Upper lobe of left lung (tissue), 6 donors: ENCODE measurements around the gene TNFRSF6B. TPM values are rescaled to one million over a fixed set of nuclear protein-coding genes. Genes with fewer than 3 reads are reported as not detected.

Experiments used
- ATAC-seq, 2 donors: fragments of 200-7000 bp; cut with Tn5 transposase; one replicate each; pipeline ENCODE4 v1.9.1; 2022; ENCODE audit warnings: mild to moderate bottlenecking in 2 of 2, moderate library complexity in 2 of 2; ENCODE audit not compliant: low FRiP score in 2 of 2
- DNase-seq, 2 donors: peaks; one replicate each; pipeline ENCODE4 v3.0.0-alpha.2; 2019 to 2020
- H3K27ac ChIP-seq, 4 donors: fragments of 200-600 bp; sonication (generic); one replicate each; pipeline ENCODE4 v1.5.1; 2016 to 2019
- H3K27me3 ChIP-seq, 4 donors: fragments of 200-600 bp; sonication (generic); one replicate each; pipeline ENCODE4 v1.5.1; 2017 to 2019
- H3K36me3 ChIP-seq, 4 donors: fragments of 200-600 bp; sonication (generic); one replicate each; pipeline ENCODE4 v1.5.1; 2016 to 2019
- H3K4me1 ChIP-seq, 4 donors: fragments of 200-600 bp; sonication (generic); one replicate each; pipeline ENCODE4 v1.5.1; 2018 to 2019
- H3K4me3 ChIP-seq, 4 donors: fragments of 200-600 bp; sonication (generic); one replicate each; pipeline ENCODE4 v1.5.1; 2017 to 2019; ENCODE audit warnings: mild to moderate bottlenecking in 2 of 4, moderate library complexity in 1 of 4
- H3K9me3 ChIP-seq, 4 donors: fragments of 200-600 bp; sonication (generic); one replicate each; pipeline ENCODE4 v1.5.1; 2018 to 2019
- CTCF ChIP-seq, 6 experiments: fragments of 450-650 bp in 4 of 6; fragments of 200-600 bp in 2 of 6; sonication (generic) in 2 of 6; IDR thresholded peaks; one replicate each; pipeline ENCODE4 v1.5.1; 2016 to 2019; ENCODE audit warnings: antibody characterized with exemption in 6 of 6
- EP300 ChIP-seq, 4 donors: sonication (generic); formaldehyde crosslinking; IDR thresholded peaks; one replicate each; pipeline ENCODE4 v1.5.1; 2017; ENCODE audit warnings: antibody characterized with exemption in 4 of 4, control low read depth in 2 of 4
- POLR2A ChIP-seq, 4 donors: fragments of 450-650 bp; IDR thresholded peaks; one replicate each; pipeline ENCODE4 v1.5.1; 2016 to 2017; ENCODE audit warnings: antibody characterized with exemption in 4 of 4, mild to moderate bottlenecking in 2 of 4
- POLR2AphosphoS5 ChIP-seq, 2 donors: sonication (generic); formaldehyde crosslinking; IDR thresholded peaks; one replicate each; pipeline ENCODE4 v1.5.1; 2017; ENCODE audit warnings: antibody characterized with exemption in 2 of 2
- WGBS, 2 donors: methylation state at CpG; one replicate each; pipeline ENCODE4 v1.1.5; 2017 to 2018; 5-methylcytosine and 5-hydroxymethylcytosine counted together
- total RNA-seq, 6 donors: library from RNA; depleted of rRNA in 4 of 6; stranded (reverse); fragments of >200 nt in 4 of 6; gene quantifications; one replicate each; pipeline versions ENCODE4 v1.1.0 to v1.2.1, GENCODE V29; 2016 to 2021
- donor health status: DM: no; HTN: no; CAD: no; lungs with moderate emphysema.
- donor health status: DM: no; HTN: yes; CAD: no; lungs with severe emphysema.

The TNFRSF6B gene
- total RNA-seq, 6 donors from 2014 or later, result 13.8 to 34.8 (median 16.9) TPM

DNA sequence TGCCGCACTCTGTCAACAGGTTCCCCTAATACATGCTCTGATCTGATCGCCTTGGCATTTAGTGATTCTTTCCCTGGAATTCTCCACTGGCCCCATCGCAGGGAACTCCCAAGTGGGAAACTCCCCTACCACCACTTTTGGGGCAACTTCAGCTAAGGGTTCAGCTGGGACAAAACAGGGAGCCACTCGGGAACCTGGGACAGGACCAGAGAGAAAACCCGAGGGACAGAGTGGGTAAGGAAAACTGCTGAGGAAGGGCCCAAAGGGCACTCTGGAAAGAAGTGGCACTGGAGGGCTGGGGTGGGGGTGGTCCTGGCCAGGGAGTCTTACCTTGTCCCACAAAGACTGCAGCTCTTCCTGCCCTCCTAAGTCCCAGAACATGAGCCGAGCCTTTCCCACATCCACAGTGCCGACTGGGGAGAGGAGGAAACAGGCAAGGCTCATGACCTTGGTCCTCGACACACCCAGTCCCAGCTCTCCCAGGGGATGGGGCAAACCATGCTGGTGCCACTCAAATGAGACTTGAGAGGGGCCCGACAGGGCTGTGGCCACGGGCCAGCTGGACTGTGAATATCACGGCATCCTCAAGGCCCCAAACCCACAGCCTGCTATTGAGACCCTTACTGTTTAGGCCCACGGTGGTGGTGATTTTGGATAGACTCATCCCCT lies 9.7 kb downstream of the TNFRSF6B start:
- peak overlapping the region; percentile 89 to 93 (median 92) for H3K27ac ChIP-seq
- peaks cover 20 to 51% (median 39%) of the 10 kb centered on the region in 4 donors for H3K36me3 ChIP-seq
- ATAC-seq (no peak), DNase-seq (no peak)
- no peak for TF ChIP-seq POLR2A (IDR thresholded peaks at IDR 0.05)
- TF ChIP-seq EP300 (IDR thresholded peaks at IDR 0.05), result no peak
- TF ChIP-seq POLR2AphosphoS5 (IDR thresholded peaks at IDR 0.05), result no peak
- no peak for TF ChIP-seq CTCF (IDR thresholded peaks at IDR 0.05)
- 78 to 84% methylated on average over 8 to 12 of the region's 12 CpGs for WGBS, 2 donors
- H3K4me1 ChIP-seq, result peaks cover 24 to 33% (median 26%) of the 10 kb centered on the region in 4 donors
- peak overlapping the region in 3 of 4 donors; percentile 79 to 98 (median 96) for H3K4me3 ChIP-seq
- H3K27me3 ChIP-seq, result no peaks in the 10 kb centered on the region
- no peaks in the 10 kb centered on the region for H3K9me3 ChIP-seq

DNA sequence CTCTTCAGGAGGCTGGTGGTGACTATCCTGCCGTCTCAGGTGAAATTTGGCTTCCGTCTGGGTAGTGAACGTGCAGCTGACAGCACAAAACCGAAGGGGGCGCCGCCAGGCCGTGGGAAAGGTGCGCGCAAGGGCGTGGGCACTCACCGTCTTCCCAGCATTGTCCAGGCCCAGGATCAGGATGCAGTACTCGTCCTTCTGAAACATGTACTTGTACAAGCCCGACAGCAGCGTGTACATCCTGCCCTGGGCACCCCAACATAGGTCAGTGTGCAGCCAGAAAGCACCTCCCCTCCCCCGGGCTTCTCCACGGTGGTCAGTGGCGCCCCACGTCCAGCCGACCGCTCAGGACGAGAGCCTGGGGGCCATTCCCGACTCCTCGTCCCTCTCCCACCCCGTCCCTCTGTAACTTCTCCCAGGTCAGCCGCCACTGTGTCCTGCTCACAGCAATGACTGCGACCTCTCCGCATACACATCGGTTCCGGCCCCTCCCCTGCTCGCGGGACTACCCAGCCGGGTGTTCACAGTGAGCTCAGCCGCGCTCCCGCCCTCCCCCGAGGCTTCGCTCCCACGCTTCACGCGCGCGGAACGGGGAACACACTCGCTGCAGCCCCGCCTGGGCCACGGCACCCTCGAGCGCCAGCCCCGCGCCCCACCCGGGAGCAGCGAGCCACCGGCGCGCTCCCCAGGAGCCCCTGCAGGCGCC lies 10.6 kb downstream of the TNFRSF6B start:
- ATAC-seq (peak; percentile 12 to 71), DNase-seq (peak; percentile 58 to 82)
- H3K9me3 ChIP-seq, result no peaks in the 10 kb centered on the region
- H3K27ac ChIP-seq, result peak overlapping the region; percentile 89 to 93 (median 92)
- no peaks in the 10 kb centered on the region for H3K27me3 ChIP-seq
- H3K4me3 ChIP-seq, result peak overlapping the region; percentile 79 to 98 (median 92)
- H3K36me3 ChIP-seq, result peaks cover 21 to 59% (median 46%) of the 10 kb centered on the region in 4 donors
- TF ChIP-seq CTCF (IDR thresholded peaks at IDR 0.05) (peak in 2 of 6 experiments; percentile 23 to 33), EP300 (IDR thresholded peaks at IDR 0.05) (no peak), POLR2A (IDR thresholded peaks at IDR 0.05) (peak in 1 of 4 donors; percentile 17), POLR2AphosphoS5 (IDR thresholded peaks at IDR 0.05) (peak in 1 of 2 donors; percentile 16)
- 4 to 10% methylated on average over 14 to 23 of the region's 56 CpGs for WGBS, 2 donors
- peaks cover 24 to 33% (median 26%) of the 10 kb centered on the region in 4 donors for H3K4me1 ChIP-seq

GRCh38 chr20:63707558-63708300 lies 11.3 kb downstream of the TNFRSF6B start, which contains the start of the genes ARFRP1 and ZGPAT:
Gene ARFRP1 (minus strand): TSS chr20:63707976. CDS start chr20:63707091, 885 bp downstream.
Gene ZGPAT (plus strand): TSS chr20:63708039. CDS start chr20:63708581, 542 bp downstream.
- peaks cover 24 to 33% (median 26%) of the 10 kb centered on the region in 4 donors for H3K4me1 ChIP-seq
- H3K27ac ChIP-seq, result peak within 1 kb of the TSS; percentile 89 to 93 (median 92)
- WGBS, 2 donors, result 1% methylated on average over 33 of the region's 98 CpGs; no CpG with 5 or more reads in 1 of the 2 donors
- peak within 1 kb of the TSS; percentile 79 to 98 (median 92) for H3K4me3 ChIP-seq
- no peaks in the 10 kb centered on the region for H3K27me3 ChIP-seq
- H3K9me3 ChIP-seq, result no peaks in the 10 kb centered on the region
- TF ChIP-seq POLR2AphosphoS5 (IDR thresholded peaks at IDR 0.05) (peak; percentile 94 to 95), EP300 (IDR thresholded peaks at IDR 0.05) (no peak), CTCF (IDR thresholded peaks at IDR 0.05) (peak in 4 of 6 experiments; percentile 21 to 48 (median 30)), POLR2A (IDR thresholded peaks at IDR 0.05) (peak in 3 of 4 donors; percentile 7 to 83 (median 42))
- peaks cover 24 to 66% (median 51%) of the 10 kb centered on the region in 4 donors for H3K36me3 ChIP-seq
- DNase-seq (peak; percentile 91 to 99), ATAC-seq (peak; percentile 95 to 98)

DNA sequence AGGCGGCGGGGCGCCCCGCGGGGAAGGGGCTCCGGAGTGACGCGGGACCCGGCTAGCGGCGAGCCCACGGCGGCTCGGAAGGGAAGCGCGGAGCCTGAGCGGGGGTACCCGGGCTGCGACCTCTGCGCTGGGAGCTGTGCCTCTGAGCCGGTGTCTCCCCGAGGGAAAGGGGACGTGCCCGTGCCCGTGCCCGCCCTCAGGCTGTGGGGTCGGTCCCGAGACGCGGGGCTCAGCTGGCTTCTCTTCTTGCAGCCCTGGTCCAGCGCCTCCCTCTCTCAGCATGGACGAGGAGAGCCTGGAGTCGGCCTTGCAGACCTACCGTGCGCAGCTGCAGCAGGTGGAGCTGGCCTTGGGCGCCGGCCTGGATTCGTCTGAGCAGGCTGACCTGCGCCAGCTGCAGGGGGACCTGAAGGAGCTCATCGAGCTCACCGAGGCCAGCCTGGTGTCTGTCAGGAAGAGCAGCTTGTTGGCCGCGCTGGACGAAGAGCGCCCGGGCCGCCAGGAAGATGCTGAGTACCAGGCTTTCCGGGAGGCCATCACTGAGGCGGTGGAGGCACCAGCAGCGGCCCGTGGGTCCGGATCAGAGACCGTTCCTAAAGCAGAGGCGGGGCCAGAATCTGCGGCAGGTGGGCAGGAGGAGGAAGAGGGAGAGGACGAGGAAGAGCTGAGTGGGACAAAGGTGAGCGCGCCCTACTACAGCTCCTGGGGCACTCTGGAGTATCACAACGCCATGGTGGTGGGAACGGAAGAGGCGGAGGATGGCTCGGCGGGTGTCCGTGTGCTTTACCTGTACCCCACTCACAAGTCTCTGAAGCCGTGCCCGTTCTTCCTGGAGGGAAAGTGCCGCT lies 12.1 kb downstream of the TNFRSF6B start:
- peak overlapping the region; percentile 79 to 98 (median 92) for H3K4me3 ChIP-seq
- no peaks in the 10 kb centered on the region for H3K9me3 ChIP-seq
- H3K27me3 ChIP-seq, result no peaks in the 10 kb centered on the region
- TF ChIP-seq POLR2AphosphoS5 (IDR thresholded peaks at IDR 0.05) (no peak), CTCF (IDR thresholded peaks at IDR 0.05) (no peak), POLR2A (IDR thresholded peaks at IDR 0.05) (no peak), EP300 (IDR thresholded peaks at IDR 0.05) (no peak)
- no peak for ATAC-seq
- DNase-seq, result peak in 1 of 2 donors; percentile 23
- peaks cover 24 to 33% (median 26%) of the 10 kb centered on the region in 4 donors for H3K4me1 ChIP-seq
- H3K36me3 ChIP-seq, result peaks cover 24 to 70% (median 52%) of the 10 kb centered on the region in 4 donors
- H3K27ac ChIP-seq, result peak overlapping the region; percentile 89 to 93 (median 92)
- WGBS, 2 donors, result 60 to 66% methylated on average over 22 to 28 of the region's 67 CpGs
